OCI-LY7 (cell line): ENCODE results near the gene TYROBP. TPM values are rescaled to one million over a fixed set of nuclear protein-coding genes. Genes with fewer than 3 reads are reported as not detected.

Experiments used
- BruUV-seq: library from RNA; stranded (reverse); fragments of 400-500 nt; replicated peaks from 2 replicates; lab custom pipeline; 2021; lab: Mats Ljungman, UMichigan
- CTCF ChIA-PET: fragments of 300-600 bp; sonication (Branson Sonifier 250); formaldehyde crosslinking; loops from one replicate; lab custom pipeline; 2022; ENCODE audit warnings: antibody characterized with exemption; ENCODE audit not compliant: unreplicated experiment; lab: Charles Lee
- POLR2A ChIA-PET: fragments of 300-600 bp; sonication (Branson Sonifier 250); formaldehyde crosslinking; loops from one replicate; lab custom pipeline; 2022; ENCODE audit warnings: antibody characterized with exemption; lab: Charles Lee
- DNase-seq: peaks from one replicate; pipeline ENCODE4 v3.0.0-alpha.2; 2015; ENCODE audit warnings: low spot score
- H2AFZ ChIP-seq: fragments of 200-600 bp; sonication (generic), shearing (Covaris generic); 2 replicates; pipeline ENCODE4 v1.6.1; 2014; ENCODE audit warnings: mild to moderate bottlenecking, antibody characterized with exemption, low read length, moderate library complexity
- H3K27ac ChIP-seq: fragments of 200-600 bp; sonication (generic); 2 replicates; pipeline ENCODE4 v1.5.1; 2014; ENCODE audit warnings: mixed run types, low read depth, mild to moderate bottlenecking, moderate library complexity, low read length, inconsistent platforms; ENCODE audit not compliant: poor library complexity, severe bottlenecking
- H3K36me3 ChIP-seq: fragments of 200-600 bp; sonication (generic); 2 replicates; pipeline ENCODE4 v1.6.1; 2014; ENCODE audit warnings: mild to moderate bottlenecking, antibody characterized with exemption, low read length, moderate library complexity, mixed read lengths; ENCODE audit not compliant: insufficient read depth
- H3K4me1 ChIP-seq: fragments of 200-600 bp; sonication (generic); 2 replicates; pipeline ENCODE4 v1.5.1; 2014; ENCODE audit warnings: mild to moderate bottlenecking, low read length; ENCODE audit not compliant: insufficient read depth, poor library complexity, severe bottlenecking
- H3K4me2 ChIP-seq: fragments of 200-600 bp; sonication (generic); 2 replicates; pipeline ENCODE4 v1.6.1; 2014; ENCODE audit warnings: mild to moderate bottlenecking, low read length
- H3K4me3 ChIP-seq: fragments of 200-600 bp; sonication (generic); 2 replicates; pipeline ENCODE4 v1.5.1; 2014; ENCODE audit warnings: mild to moderate bottlenecking, low read depth, low read length; ENCODE audit not compliant: poor library complexity, severe bottlenecking
- H3K79me2 ChIP-seq: fragments of 200-600 bp; sonication (generic); 2 replicates; pipeline ENCODE4 v1.6.1; 2016; ENCODE audit warnings: low read depth, mild to moderate bottlenecking, low read length, moderate library complexity, mixed read lengths; ENCODE audit not compliant: insufficient read depth
- H3K9me2 ChIP-seq: fragments of 200-600 bp; sonication (generic); 2 replicates; pipeline ENCODE4 v1.6.1; 2016; ENCODE audit warnings: mild to moderate bottlenecking, low read length, mixed read lengths; ENCODE audit not compliant: insufficient read depth
- H3K9me3 ChIP-seq: fragments of 200-600 bp; sonication (generic); 2 replicates; pipeline ENCODE4 v1.6.1; 2014; ENCODE audit warnings: mild to moderate bottlenecking, mixed run types, low read length, mixed read lengths
- H4K20me1 ChIP-seq: fragments of 200-600 bp; sonication (generic); 2 replicates; pipeline ENCODE4 v1.6.1; 2014; ENCODE audit warnings: mild to moderate bottlenecking, antibody characterized with exemption, low read length, moderate library complexity, mixed read lengths; ENCODE audit not compliant: insufficient read depth
- CTCF ChIP-seq: fragments of 200-600 bp; sonication (generic); conservative IDR thresholded peaks from 2 replicates; pipeline ENCODE4 v1.5.1; 2014; ENCODE audit warnings: mild to moderate bottlenecking, antibody characterized with exemption, low read length, moderate library complexity, mixed read lengths
- EZH2phosphoT487 ChIP-seq: fragments of 200-600 bp; sonication (generic); IDR thresholded peaks from 2 replicates; pipeline ENCODE4 v1.6.1; 2018; ENCODE audit warnings: low read depth, borderline replicate concordance, mild to moderate bottlenecking, mixed run types, antibody characterized with exemption, low read length, moderate library complexity, mixed read lengths
- intact Hi-C: fragments of 100-400 bp; cut with micrococcal nuclease; formaldehyde crosslinking; loops from one replicate; pipeline ENCODE4 v1.10.0; 2022; ENCODE audit not compliant: unreplicated experiment
- total RNA-seq, 2 experiments: library from RNA; depleted of rRNA in 1 of 2; stranded (reverse); fragments of >200 nt in 1 of 2; shearing (Covaris generic) in 1 of 2; gene quantifications; 2 replicates each; pipeline ENCODE4 v1.2.3, GENCODE V29; 2014 to 2022

Gene TYROBP
- total RNA-seq, 2 experiments from 2014 or later, result not detected

- TF ChIP-seq CTCF, result no peak
- no peak for TF ChIP-seq EZH2phosphoT487
- no peak overlapping the region for H2AFZ ChIP-seq
- no peaks in the 10 kb centered on the region for H4K20me1 ChIP-seq
- CTCF ChIA-PET, result no interaction called here
- no peak overlapping the region for H3K4me2 ChIP-seq
- no peak overlapping the region for H3K4me3 ChIP-seq
- H3K9me3 ChIP-seq, result no peaks in the 10 kb centered on the region
- intact Hi-C loops, result no loop called here
- no peaks in the 10 kb centered on the region for H3K9me2 ChIP-seq
- no peak overlapping the region for H3K27ac ChIP-seq
- DNase-seq, result no peak
- BruUV-seq, result no TSS peak
- H3K36me3 ChIP-seq, result no peaks in the 10 kb centered on the region
- H3K4me1 ChIP-seq, result peaks cover 19% of the 10 kb centered on the region
- H3K79me2 ChIP-seq, result no peaks in the 10 kb centered on the region
- POLR2A ChIA-PET, result no interaction called here
Measured at GRCh38 chr19:35859414-35859813, 48.7 kb downstream of the TYROBP start.

GRCh38 chr19:35858311-35858710 is 49.8 kb downstream of the TYROBP start:
- Histone ChIP-seq H3K27ac (no peak overlapping the region), H3K4me3 (no peak overlapping the region), H3K9me3 (no peaks in the 10 kb centered on the region), H3K4me1 (peaks cover 19% of the 10 kb centered on the region), H4K20me1 (no peaks in the 10 kb centered on the region), H3K36me3 (no peaks in the 10 kb centered on the region), H3K79me2 (no peaks in the 10 kb centered on the region), H3K4me2 (0 out of 2 replicates have a peak overlapping the region, but pooled peaks have one; percentile 74), H2AFZ (no peak overlapping the region), H3K9me2 (no peaks in the 10 kb centered on the region)
- BruUV-seq, result no TSS peak
- no peak for DNase-seq
- TF ChIP-seq CTCF (no peak), EZH2phosphoT487 (no peak)
- intact Hi-C loops, result no loop called here
- POLR2A ChIA-PET, result no interaction called here
- CTCF ChIA-PET, result no interaction called here

- Histone ChIP-seq H3K79me2 (no peaks in the 10 kb centered on the region), H2AFZ (peak within 1 kb of the TSS; percentile 85), H3K27ac (no peak within 1 kb of the TSS), H3K4me3 (peak within 1 kb of the TSS; percentile 68), H3K9me2 (no peaks in the 10 kb centered on the region), H3K9me3 (no peaks in the 10 kb centered on the region), H3K4me1 (peaks cover 19% of the 10 kb centered on the region), H3K36me3 (no peaks in the 10 kb centered on the region), H4K20me1 (no peaks in the 10 kb centered on the region), H3K4me2 (peak within 1 kb of the TSS; percentile 74)
- no TSS peak for BruUV-seq
- no peak for TF ChIP-seq EZH2phosphoT487
- no peak for TF ChIP-seq CTCF
- ChIA-PET CTCF (no interaction called here), POLR2A (interaction anchor here (0.9 kb wide), 1 partner anchor 13 kb away, joined by 3 read pairs; no protein-coding TSS in a partner anchor)
- intact Hi-C loops, result no loop called here
- peak; percentile 48 for DNase-seq
Measured at GRCh38 chr19:35856546-35857149, 51.4 kb downstream of the TYROBP start, which contains the start of gene KIRREL2. Gene KIRREL2, plus strand, starts transcription at chr19:35856911. Its CDS starts 209 bp downstream, at chr19:35857120.
